NCI-H2196 treated with DMSO at 0.1 percent for 48 hours (cell line): ENCODE results near the gene SZRD1.
"Not testable (repeated sequence)": the region's sequence is repeated elsewhere in the genome, so short reads cannot be mapped to it uniquely, and the experiment has no call there.

Experiments
- DNase-seq: peaks from one replicate; lab custom pipeline; 2025; ENCODE audit not compliant: unreplicated experiment; lab: John Stamatoyannopoulos, UW

The SZRD1 gene, protein sequence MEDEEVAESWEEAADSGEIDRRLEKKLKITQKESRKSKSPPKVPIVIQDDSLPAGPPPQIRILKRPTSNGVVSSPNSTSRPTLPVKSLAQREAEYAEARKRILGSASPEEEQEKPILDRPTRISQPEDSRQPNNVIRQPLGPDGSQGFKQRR

DNA sequence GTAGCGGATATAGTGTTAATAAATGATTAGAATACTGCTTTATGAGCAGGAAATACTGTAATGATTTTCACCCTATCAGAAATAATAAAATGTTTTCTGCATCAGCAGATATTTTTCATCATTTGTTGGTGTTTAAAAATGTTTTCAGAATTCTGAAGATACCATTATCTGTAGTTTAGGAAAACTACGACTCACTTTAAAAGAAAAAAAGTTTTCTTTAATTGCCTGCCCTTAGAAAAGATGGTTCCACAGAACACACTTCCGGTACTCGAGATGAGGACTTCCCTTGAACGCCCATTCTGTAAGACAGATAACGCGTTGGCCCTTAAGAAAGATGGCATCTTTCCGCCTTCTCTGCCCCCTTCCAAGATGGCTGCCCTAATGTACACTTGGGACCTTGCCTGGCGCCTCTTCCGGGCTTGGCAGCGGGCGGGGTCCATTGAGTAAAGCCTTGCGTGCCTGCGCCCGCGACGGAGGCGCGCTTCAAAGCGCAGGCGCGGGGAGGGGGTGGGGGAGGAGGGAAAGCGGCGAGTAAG lies at the start of gene SZRD1:
Gene SZRD1, plus strand, starts transcription at position 521 of the 536 bp plus-strand sequence. CDS start 16 bp downstream, outside the sequence.
- peak; percentile 98 for DNase-seq

DNA sequence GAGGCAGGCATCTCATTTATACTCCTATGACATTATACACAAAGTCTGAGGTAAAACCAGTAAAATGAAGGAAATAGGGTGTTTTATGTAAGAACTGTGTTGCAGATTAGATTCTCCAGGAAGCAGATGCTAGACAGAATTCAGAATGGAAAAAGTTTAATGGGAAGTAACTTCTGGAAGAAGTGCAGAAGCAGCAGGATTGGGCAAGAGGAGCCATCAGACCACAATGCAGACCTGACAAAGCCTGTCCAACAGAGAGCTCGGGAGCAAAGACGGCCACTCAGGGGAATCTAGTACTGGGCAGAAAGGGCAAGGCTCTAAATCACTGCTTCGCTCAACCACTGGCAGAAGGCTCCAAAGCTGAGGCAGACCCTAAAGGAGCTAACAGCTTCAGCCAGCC lies 48.5 kb upstream of the SZRD1 start:
- no peak for DNase-seq

DNA sequence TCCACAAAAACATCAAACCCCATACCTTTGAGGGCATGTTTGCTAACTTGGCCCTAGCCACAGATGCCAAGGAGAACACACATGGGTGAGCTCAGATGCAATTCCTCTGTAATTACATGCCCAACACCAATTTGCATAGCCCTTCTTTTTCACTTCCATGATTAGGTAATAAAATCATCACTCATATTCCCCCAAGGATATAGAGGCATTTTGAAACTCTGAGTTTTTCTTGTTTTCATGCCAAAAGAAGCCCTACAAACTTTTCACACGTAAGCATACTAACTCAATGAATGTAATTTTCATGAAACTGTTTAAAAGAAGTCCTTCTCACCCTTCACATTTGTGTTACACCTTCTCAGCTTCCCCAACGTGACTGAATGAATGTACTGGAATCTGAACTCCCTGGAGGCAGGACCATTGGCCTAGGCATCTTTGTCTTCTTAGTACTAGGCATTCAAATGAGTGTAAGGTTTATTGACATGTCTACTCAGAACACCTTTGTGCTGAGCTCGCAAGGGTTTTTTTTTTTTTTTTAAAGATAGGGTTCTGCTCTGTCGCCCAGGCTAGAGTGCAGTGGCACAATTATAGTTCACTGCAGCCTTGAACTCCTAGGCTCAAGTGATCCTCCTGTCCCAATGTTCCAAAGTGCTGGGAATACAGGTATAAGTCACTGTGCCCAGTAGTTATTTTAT lies 45.7 kb upstream of the SZRD1 start:
- DNase-seq: no peak

DNA sequence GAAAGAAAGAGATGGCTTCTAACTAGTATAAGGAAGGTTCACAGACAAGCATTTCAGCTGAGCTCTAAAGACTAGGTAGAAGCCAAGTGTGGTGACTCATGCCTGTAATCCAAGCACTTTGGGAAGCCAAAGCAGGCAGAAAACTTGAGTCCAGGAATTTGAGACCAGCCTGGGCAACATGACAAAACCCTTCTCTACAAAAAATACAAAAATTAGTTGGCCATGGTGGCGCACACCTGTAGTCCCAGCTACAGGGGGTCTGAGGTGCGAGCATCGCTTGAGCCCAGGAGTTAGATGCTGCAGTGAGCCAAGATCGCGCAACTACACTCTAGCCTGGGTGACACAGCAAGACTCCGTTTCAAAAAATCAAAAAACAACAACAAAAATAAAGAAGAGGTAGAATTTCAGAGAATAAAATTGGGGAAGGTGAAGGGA lies 42.6 kb upstream of the SZRD1 start:
- peak; percentile 13 for DNase-seq

DNA sequence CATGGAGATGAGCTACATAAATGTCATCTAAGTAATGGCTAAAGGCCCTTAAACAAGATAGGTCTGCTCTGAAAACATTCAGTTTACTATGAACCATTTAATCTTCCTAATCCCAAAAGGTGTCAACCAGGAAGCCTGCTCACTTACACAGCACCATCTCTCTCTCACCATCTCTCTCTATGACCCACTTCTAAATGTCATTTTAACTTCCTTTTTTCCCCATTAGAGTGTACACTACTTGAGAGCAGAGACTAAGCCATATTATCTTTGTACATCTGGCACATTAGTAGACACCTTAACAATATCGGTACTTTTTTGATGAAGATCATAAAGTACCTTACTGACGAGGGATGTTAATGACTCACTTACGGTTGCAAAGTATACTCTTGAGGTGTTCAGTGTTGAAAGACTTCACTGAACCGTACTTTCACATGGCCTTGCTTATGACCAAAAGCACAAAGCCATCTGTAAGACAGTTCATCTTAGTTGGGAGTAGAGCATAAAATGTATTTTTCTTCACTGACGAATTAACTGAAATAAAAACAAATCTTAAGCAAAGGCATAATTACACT lies 40.1 kb upstream of the SZRD1 start:
- no peak for DNase-seq

DNA sequence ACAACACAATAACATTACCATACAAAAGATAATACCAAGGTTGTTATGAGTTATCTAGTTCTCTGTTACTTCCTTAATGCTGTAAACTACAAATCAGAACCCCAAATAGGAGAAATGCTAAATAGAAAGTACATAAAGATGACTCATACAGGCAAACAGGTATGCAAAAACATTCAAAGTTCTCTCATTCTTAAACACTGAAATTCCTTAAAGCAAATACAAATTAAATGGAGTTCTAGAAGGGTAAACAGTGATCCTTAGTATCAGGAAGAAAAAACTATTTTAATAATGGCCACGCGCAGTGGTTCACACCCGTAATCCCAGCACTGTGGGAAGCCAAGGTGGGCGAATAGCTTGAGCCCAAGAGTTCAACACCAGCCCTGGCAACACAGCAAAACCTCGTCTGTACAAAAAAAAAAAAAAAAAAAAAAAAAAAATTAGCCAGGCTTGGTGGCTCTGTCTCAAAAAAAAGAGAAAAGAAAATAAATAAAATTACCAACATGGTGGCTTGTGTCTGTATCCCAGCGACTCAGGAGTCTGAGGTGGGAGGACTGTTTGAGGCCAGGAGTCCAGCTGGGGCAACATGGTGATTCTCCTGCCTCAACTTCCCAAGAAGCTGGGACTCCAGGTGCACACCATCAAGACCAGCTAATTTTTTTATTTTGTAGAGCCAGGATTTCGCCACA lies 32.2 kb upstream of the SZRD1 start:
- no peak for DNase-seq

DNA sequence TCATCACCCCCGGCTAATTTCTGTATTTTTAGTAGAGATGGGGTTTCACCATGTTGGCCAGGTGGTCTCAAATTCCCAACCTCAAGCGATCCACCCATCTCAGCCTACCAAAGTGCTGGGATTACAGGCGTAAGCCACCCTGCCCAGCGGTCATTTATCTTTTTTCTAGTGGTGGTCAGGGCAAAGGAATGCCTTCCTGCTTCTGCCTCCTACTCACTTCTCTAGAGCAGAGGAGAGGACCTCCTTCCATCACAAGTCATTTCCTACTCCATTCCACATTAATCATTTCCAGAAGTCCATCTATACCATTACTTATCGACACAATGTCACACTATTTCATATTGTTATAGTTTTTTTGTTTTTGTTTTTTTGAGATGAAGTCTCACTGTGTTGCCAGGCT lies 28.1 kb upstream of the SZRD1 start:
- no peak for DNase-seq

DNA sequence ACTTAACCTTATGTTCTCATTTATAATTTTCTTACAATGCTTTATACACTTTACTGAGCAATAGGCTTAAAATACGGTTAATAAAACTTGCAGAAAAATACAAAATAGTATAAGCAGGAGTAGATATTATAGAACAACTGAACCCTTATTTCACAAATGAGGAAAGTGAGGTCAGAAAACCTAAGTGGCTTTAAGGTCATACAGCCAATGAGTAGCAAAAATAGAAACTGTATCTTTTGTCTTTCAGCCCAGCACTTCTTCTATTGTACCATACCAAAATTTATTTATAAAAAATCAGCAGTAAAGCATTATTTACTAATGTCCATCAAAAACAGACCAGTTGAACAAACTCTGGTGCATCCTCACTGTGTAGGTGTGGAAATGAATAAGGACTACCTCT lies 26.4 kb upstream of the SZRD1 start:
- no peak for DNase-seq

DNA sequence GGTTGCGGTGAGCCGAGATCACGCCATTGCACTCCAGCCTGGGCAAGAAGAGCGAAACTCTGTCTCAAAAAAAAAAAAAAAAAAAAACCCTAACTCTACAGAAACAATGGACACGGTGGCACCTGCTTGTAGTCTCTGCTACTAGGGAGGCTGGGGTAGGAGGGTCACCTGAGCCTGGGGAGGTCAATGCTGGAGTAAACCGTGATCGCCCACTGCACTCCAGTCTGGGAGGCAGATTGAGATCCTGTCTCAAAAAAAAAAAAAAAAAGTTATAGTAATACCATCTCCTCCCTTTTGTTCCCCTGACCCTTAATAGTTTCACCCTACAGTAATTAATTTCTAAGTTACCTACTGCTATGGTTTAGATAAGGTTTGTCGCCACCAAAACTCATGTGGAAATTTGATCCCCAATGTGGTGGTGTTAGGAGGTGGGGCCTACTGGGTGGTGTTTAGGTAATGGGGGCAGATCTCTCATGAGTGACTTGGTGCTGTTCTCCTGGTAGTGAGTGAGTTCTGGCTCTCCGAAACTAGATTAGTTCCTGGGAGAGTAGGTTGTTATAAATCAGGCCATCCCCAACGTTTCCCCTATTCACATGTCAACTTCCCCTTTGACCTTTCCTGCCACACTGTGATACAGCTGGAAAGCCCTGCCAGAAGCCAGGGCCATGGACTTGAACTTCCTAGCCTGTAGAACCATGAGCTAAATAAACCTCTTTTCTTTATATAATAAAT lies 24.5 kb upstream of the SZRD1 start:
- DNase-seq: no peak

DNA sequence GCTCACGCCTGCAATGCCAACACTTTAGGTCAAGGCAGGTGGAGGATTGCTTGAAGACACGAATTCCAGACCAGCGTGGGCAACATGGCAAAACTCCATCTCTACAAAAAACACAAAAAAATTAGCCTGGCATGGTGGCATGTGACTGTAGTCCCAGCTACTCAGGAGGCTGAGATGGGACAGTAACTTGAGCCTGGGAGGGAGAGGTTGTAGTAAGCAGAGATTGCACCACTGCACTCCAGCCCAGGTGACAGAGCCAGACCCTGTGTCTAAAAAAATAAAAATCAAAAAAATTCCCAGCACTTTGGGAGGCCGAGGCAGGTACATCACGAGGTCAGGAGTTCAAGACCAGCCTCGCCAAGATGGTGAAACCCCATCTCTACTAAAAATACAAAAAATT lies 23.8 kb upstream of the SZRD1 start:
- not testable (repeated sequence) for DNase-seq

DNA sequence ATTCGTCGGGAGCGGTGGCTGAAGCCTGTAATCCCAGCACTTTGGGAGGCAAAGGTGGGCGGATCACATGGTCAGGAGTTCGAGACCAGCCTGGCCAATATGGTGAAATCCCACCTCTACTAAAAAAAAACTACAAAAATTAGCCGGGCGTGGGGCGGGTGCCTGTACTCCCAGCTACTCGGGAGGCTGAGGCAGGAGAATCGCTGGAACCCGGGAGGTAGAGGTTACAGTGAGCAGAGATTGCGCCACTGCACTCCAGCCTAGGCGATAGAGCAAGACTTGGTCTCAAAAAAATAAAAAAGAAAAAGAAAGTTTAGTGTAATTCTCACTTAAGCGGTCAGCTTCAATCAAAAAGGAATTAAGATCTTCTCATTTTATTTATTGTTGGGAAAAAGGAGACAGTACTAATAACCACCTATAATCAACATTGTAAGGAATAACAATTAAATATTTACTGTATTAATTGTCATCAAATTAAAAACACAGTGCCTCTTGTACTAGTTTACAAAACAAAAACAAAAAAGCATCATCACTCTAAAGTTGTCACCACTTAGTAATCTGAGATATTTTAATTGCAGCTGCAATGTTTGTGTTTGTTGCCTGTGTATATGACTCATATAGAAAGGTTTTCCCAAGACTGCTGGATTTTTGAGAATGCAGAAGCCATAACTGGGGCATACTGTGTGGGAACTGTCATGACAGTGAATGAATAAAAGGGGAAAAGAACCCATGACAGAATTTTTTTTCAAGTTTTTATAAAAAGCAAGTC lies 18.4 kb upstream of the SZRD1 start:
- no peak for DNase-seq

DNA sequence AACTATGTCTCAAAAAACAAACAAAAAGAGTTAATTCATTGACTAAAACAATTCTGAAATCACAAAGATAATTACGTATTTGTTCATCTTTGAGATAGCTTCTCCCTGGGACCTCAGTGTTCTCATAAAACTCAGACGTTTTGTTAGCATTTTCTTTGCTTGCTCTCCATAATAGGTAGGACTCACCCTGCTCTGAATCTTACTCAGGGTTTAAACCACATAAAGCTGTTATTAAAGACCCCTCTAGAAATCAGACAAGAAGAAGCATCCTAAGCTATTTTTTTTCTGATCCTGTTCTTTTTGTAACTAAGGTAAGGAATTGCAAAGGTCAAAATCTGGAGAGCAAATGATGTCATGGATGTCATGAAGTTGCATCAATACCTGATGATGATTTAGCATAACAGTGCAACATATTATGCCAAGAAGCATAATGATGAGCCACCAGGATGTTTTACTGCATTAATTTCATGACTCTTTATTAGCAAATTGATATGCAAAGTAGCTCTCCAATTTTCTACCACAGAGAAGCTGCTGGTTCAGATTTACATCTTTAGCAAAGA lies 17.1 kb upstream of the SZRD1 start:
- DNase-seq: no peak

DNA sequence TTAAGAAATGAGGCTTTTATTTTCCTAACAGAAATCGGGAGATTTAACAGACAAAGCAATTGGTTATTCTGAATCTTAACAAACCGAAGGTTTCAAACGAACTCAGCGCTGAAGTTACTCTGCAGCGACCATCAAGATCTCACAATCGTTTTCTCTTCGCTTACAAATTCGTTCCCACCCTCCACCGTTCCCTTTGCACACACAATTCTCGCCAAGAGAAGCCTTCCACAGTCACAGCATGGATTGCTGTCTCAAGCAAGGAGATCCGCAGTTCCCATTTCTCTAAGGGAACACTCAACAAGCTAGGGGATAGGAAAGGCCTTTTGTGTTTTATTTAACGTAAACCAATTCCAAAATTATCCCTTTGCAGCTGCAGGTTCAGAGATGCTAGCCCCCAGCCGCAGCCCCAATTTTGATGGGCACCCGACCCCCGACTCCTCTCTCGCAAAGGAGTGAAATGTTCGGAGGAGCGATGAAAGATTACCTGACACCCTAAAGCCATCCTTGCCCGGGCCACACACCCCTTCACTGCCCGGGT lies 15.5 kb upstream of the SZRD1 start:
- no peak for DNase-seq

DNA sequence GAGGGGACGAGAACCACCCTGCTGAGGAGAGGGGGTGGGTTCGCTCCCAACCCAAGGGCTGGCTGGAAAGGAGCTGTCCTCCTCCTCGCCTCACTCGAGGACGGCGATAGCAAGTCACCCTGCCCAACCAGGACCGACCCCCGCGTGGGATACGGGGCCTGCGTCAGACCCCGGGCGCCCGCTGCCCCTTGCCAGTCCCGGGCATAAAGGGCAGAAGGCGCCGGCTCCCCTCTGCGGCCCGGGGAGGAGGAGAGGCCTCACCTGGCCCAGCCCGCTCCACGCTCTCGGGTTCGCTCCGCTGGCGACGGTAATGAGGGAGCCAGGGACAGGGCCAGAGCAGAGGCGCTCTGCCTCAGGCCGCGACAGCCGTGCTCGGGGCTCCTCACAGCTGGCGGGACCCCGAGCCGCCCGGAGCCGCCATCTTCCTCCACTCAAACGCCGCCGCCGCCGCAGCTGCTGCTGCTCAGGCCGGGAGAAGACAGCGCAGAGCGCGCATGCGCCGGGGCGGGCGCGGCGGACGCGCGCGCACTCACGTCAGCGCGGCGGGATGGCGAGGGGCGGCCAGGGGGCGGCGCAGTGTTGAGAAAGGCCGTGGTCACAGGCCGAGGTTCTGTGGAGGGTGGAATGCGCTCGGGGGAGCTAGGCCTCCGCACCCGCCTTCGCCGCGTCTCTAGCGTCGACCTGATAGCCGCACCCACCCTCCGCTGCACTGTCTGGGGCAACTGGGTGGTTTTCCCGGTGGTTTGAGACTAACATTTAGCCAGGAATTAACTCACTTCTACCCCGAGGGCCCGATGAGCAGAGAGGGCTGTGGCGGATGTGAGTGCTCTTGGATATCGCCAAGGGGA lies 14.8 kb upstream of the SZRD1 start, which contains the start of gene FBXO42:
Gene FBXO42, minus strand, starts transcription at position 487 of the 848 bp plus-strand sequence. CDS start 37,062 bp downstream, outside the sequence.
- peak; percentile 89 for DNase-seq

DNA sequence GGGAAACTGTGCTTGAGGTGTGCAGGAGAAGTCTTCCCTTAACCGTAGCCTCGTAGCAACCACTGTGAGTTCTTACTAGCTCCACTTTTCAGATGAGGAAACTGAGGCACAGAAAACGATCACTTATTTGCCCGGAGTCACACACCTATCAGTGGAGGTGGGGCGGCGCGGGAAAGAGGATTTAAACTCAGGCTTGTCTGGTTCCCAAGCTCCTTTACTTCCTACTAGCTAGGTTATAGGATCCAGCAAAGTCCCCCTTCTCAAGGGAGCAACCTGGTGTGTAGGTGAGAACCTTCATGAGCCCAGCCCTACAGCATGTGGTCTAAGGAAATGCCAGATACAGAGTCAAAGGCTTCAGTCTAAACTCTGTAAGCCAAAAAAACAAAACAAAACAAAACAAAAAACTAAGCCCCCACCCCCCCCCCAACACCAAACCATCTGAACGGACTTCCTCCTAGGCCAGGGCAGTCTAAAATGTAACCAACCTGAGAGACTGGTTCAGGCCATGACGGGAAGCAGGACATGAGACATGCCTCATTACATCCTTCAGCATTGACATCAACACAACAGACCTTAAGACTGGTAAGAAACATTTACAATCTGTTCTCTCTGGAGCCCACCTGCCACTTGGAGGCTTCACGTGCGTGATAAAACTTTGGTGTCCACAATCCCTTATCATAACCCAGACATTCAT lies 14.1 kb upstream of the SZRD1 start:
- DNase-seq: no peak

DNA sequence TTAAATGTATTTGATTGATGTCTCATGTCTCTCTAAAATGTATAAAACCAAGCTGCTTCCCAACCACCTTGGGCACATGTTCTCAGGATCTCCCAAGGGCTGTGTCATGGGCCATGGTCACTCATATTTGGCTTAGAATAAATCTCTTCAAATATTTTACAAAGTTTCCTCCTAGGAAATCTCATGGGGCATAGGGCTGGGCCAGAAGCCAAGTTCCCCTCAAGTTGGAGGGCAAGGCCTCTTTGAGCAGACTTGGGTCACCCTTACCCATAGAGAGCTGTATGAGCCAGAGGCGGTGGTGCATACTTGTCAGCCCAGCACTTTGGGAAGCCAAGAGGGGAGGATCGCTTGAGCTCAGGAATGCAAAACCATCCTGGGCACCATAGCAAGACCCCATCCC lies 12.4 kb upstream of the SZRD1 start:
- no peak for DNase-seq

DNA sequence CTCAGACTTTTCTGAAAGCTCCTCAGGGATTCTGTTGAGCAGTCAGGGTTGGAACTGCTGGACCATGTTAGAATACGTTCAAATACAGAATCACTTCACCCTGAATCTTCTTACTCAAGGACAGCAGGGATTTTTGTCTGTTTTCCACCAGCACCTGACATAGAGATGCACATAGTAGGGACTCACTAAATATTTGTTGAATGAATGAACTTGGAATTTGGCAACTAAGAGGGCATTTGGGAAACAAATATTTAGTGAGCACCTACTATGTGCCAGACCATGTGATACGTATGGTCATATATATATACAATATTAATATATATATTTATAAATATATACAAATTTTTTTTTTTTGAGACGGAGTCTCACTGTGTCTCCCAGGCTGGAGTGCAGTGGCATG lies 10.2 kb upstream of the SZRD1 start:
- no peak for DNase-seq

DNA sequence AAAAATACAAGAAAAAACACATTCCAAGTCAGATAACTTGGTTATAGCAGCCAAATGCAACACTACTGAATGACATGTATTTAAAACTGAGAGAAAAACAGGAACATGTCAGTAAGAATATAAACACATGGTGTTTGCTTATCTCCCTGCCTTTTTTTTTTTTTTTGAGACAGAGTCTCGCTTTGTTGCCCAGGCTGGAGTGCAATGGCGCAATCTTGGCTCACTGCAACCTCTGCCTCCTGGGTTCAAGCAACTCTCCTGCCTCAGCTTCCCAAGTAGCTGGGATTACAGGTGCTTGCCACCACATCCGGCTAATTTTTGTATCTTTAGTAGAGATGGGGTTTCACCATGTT lies 1.9 kb upstream of the SZRD1 start:
- not testable (repeated sequence) for DNase-seq
